Occipital lobe (tissue), 2 donors: ENCODE measurements around the gene KLC4. TPM values are rescaled to one million over a fixed set of nuclear protein-coding genes. Genes with fewer than 3 reads are reported as not detected.
"Not testable (repeated sequence)": the region's sequence is repeated elsewhere in the genome, so short reads cannot be mapped to it uniquely, and the experiment has no call there.

Experiments
- DNase-seq: peaks from one replicate; lab custom pipeline; 2025; lab: John Stamatoyannopoulos, UW
- total RNA-seq: library from RNA; depleted of rRNA; stranded (reverse); fragments of >200 nt; gene quantifications from one replicate; pipeline ENCODE4 v1.2.3, GENCODE V29; 2014

KLC4 gene
- total RNA-seq, 1 donor from 2014 or later, result 20.7 TPM

DNA sequence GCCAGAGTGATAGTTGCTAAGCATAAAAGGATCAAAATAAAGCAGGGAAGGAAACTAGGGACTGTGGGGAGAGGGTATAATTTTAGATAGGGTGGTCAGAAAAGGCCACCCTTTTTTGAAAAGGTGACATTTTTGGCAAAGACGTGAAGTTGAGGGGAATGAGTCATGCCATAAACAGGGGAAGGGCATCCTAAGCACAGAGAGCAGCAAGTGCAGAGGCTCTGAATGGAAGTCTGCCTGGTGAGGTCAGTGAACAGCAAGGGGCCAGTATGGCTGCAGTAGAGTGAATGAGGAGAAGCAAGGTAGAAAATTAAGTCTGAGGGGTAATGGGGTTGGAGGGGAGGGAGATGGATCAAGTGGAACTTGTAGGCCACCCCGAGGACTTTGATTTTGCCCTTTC lies 2.4 kb downstream of the KLC4 start:
- DNase-seq, result no peak

DNA sequence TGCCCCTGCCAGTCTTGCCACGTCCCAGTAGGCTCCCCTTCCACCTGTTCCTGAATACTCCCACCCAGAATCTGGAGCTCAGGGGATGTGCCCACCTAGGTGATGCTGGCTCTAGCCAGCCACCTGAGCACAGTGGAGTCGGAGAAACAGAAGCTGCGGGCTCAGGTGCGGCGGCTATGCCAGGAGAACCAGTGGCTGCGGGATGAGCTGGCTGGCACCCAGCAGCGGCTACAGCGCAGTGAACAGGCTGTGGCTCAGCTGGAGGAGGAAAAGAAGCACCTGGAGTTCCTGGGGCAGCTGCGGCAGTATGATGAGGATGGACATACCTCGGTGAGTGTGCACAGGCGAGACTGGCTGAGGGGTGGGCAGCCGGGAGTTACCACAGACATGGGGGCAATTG lies 3.4 kb downstream of the KLC4 start:
- DNase-seq, result no peak

DNA sequence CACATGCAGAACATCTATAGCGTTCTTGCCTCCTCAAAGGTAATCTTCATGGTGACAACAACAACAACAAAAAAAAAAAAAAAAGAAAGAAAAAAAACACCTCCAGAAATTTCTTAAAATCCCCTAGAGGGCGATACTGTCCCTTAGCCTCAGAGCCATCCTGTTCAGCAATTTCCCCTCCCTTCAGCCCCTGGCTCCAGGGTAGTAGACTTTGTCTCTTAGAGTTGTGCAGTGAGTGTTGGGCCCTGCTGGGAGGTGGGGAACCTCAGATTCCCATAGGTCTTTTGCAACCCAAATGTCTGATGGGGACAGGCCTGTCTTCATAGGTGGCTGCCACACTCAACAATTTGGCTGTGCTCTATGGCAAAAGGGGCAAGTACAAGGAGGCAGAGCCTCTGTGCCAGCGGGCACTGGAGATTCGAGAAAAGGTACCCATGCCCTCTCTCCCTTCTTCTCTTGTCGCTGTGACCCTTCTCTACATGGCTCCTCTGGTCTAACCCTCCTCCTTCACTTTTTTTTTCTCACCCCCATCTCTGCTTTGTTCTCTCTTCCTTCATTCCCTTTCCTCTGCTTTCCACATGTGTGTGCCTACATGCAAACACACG lies 10.7 kb downstream of the KLC4 start:
- no peak for DNase-seq

DNA sequence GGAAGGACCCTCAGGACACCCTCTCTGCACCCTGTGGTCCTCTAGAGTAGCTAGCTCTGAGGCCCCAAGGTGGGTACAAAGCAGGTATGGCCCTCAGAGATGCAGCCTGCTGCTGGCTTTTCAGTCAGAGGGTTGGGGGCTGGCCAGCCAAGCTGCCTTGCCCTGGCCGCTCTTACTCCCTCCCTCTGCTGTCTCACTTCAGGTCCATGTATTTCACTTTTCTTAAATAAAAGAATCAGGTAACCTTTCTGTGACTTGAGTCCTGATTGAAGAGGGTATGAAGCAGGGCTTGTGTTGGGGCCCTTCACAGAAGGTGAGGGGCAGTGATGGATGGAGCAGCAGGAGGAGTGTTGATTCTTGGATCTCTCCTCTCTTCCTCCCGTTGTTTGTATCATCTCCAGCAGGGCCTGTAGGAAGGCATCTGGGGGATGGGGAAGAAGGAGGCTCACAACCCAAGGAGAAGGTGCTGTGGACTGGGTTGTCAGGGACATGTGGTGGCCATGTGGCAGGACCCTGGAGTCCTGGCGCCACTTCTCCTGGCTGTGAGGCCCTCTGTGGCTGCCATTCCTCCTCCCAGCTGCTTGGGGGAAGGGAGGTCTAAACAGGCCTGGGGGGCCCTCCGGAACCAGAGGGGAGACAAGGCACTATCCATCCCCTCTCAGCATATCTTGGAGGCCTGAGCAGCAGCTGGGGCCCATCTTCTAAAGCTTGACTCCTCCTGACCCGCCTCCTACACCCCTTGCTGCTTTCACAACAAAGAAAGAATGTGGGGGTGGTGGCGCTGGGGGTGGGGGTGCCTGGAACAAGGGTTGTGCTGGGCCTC lies 15.6 kb downstream of the KLC4 start:
- no peak for DNase-seq

GRCh38 chr6:43075670-43076463 lies 16.4 kb downstream of the KLC4 start, which contains the start of gene PTK7:
Gene PTK7 (plus strand): TSS chr6:43076314. CDS start chr6:43076489, 175 bp downstream.
- DNase-seq, result no peak

DNA sequence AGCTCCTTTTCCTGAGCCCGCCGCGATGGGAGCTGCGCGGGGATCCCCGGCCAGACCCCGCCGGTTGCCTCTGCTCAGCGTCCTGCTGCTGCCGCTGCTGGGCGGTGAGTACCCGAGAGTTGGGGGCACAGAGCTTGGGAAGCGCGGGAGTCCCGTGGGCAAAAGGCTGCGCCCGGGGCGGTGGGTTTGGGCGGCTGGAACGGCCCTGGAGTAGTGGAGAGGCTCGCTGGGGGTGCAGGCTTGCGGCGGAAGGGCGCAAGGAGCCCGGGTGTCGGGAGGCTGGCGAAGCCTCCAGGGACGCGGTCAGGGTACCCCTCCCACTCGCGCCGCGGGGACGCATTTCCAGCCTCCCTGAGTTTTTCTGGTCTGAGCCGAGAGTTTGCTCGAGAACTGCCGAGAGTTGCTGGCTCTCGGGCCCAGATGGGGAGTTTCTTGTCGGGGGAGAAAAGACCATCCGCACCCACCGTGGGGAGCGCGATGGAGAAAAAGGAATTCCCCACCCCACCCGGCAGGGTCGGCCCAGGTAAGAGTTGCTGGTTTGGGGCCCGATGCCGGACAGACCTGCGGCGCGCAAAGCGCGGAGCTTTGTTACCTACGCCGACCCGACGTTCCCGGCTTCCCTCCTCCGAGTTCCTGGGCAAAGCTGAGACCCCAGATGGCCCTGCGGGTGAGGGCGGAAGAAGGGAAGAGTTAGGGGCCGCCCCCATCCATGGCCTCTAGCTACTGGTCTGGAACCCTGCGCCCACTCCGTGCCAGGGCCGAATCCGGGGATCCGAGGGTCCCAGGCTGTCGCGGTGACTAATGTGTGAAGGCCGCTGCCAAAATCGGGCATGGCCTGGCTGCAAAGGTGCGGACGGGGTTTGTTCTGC lies 17.3 kb downstream of the KLC4 start:
- no peak for DNase-seq

- DNase-seq, result no peak
Observed at GRCh38 chr6:43077333-43077809, 17.9 kb downstream of the KLC4 start.

DNA sequence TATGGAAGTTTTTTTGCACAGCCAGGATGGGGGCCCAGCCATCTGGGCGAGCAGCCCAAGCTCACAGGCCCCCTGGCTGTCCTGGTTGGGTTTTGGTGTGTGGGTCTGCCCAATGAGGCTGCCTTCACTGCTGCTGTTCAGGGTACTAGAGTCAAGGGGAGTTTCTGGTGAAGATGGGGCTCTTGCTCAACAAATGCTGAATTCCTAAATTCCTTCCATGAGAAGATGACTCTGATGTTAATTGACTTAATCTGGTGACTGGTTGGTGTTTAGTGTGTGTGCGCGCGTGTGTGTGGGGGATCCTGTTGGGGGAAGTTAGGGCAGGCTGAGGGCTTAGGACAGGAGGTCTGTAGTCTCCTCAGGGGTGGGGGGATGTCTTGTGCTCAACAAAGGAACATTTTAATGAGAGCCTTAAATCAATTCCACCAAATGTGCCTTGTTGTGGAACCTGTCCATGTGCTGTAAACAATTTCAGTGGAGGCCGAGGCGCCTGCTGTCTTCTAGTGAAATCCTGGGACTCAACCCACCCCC lies 18.6 kb downstream of the KLC4 start:
- DNase-seq, result no peak

GRCh38 chr6:43078691-43079090 lies 19.3 kb downstream of the KLC4 start:
- no peak for DNase-seq

GRCh38 chr6:43081043-43081442 lies 21.6 kb downstream of the KLC4 start:
- no peak for DNase-seq

GRCh38 chr6:43081922-43082321 lies 22.5 kb downstream of the KLC4 start:
- DNase-seq, result not testable (repeated sequence)

- DNase-seq, result no peak
Observed at GRCh38 chr6:43082806-43083655, 23.6 kb downstream of the KLC4 start.

GRCh38 chr6:43086022-43086658 lies 26.7 kb downstream of the KLC4 start:
- no peak for DNase-seq

DNA sequence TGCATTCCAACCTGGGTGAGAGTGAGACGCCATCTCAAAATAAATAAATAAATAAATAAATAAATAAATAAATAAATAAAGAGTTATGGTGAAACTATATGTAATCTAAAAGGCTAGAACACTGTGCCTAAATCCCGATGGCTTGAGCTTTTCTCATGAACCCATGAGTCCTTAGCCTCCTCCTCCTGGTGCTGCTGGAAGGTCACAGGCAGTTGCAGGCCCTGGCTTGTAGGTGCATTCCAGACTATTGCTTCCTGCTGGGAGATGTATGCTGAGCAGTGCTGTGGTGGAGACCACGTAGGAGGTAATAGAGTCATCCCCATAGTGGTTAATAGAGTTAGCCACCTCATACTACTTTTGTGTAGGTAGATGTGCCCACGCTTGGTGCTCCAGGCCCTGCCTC lies 29.2 kb downstream of the KLC4 start:
- DNase-seq, result no peak

GRCh38 chr6:43089467-43089866 lies 30.0 kb downstream of the KLC4 start:
- no peak for DNase-seq

DNA sequence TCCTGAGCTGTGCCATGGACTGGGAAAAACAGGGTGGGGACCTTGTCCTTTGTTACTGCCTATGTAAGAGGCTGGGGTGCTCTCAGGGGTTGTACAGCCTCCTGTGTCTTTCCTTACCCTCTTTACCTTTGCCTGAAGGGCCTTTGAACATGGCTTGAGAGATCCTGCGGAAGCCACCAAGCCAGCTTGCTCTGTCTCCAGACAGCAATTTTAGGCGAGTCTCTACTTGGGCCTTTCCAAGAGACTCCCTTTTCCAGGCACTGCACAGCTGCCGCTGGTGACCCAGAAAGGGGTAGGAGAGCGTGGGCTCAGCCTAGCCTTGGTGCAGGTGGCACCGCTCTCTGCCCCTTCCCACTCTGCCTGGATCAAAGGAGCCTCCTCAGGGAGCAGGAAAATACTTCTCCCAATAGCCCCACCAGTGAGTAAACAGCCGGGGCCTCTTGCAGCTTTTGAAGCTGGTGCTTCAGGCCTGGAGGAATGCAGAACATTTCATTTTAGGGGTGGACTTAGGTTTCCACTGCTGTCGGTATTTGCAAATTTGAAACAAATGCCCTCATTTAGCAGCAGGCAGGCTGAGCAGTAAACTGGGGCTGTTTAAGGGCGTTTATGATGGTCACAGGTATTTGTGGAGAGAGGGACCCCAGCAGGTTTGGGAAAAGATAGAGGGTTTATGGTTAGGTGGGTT lies 30.6 kb downstream of the KLC4 start:
- no peak for DNase-seq

DNA sequence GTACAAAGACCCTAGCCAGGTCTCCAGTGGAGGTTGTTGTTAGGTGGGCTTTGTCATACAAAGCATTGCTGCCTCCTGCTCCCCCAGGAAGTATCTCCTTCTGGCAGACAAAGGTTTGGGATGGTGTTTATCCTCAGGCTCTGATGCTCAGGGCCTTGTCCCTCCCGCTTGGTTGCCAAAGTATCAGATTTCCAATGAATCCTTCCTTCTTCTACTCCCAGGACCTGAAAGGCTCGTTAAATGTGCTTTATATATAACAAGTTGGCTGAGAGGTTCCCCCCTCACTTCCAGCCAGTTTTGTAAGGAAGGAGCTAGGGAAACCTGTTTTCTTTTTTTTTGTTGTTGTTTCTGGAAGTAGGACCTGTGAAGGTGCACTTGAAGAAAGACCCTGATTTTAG lies 31.1 kb downstream of the KLC4 start:
- DNase-seq, result no peak

DNA sequence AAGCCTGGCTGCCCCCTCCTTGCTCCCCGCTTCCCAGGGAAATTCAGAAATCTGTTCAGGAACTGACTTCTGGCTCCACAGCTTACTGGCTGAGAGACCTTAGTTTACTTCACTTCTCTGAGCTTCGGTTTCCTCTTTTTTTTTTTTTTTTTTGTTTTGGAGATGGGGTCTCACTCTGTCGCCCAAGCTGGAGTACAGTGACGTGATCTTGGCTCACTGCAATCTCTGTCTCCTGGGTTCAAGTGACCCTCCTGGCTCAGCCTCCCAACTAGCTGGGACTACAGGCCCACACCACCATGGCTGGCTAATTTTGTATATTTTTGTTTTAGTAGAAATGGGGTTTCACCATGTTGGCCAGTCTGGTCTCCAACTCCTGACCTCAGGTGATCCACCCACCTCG lies 31.6 kb downstream of the KLC4 start:
- no peak for DNase-seq
